K562 (cell line): Measurements from ENCODE around the gene PXDC1. TPM values are rescaled to one million over a fixed set of nuclear protein-coding genes. Genes with fewer than 3 reads are reported as not detected.

ENCODE experiments used
- ATAC-seq: fragments of 200-7000 bp; cut with Tn5 transposase; 3 replicates; pipeline ENCODE4 v1.9.1; 2020; ENCODE audit warnings: moderate library complexity
- BruUV-seq: library from RNA; stranded (reverse); fragments of 400-500 nt; replicated peaks from 2 replicates; lab custom pipeline; 2021; lab: Mats Ljungman, UMichigan
- CTCF ChIA-PET: fragments of 300-600 bp; formaldehyde crosslinking; extraction: SDS; loops from one replicate; lab custom pipeline; 2021; ENCODE audit warnings: low intra/inter-chr PET ratio; lab: Yijun Ruan, JAX
- POLR2A ChIA-PET: fragments of 300-600, 350-650 bp; sonication (Branson Sonifier 250); formaldehyde crosslinking; extraction: SDS; loops from one replicate; lab custom pipeline; 2021; ENCODE audit warnings: antibody characterized with exemption, inconsistent platforms; lab: Yijun Ruan, JAX
- DNase-seq, 4 experiments: peaks; one replicate each; pipeline versions ENCODE4 v3.0.0 to v3.0.0-alpha.2; 2011 to 2018; ENCODE audit warnings: low spot score in 3 of 4, mixed read lengths in 3 of 4; ENCODE audit errors: extremely low read depth in 1 of 4
- FAIRE-seq: peaks from 2 replicates; lab custom pipeline; 2011; peaks lifted over from hg19 to GRCh38; lab: Jason Lieb, UNC
- H2AFZ ChIP-seq: 2 replicates; pipeline ENCODE4 v1.6.0; 2011; ENCODE audit warnings: low read depth, low read length, control low read depth, inconsistent platforms
- H3K27ac ChIP-seq: fragments of 200-600 bp; 3 replicates; pipeline ENCODE4 v1.8.0; 2011; ENCODE audit warnings: low read depth, mild to moderate bottlenecking, control low read depth, inconsistent platforms, low read length, moderate library complexity, mixed read lengths; ENCODE audit errors: extremely low read depth
- H3K27me3 ChIP-seq, 2 experiments: fragments of 300-600 bp in 1 of 2; 2 replicates in 1 of 2; 3 replicates in 1 of 2; pipeline versions ENCODE4 v1.6.0 to v1.8.0; 2011; ENCODE audit warnings: inconsistent platforms in 2 of 2, low read length in 2 of 2, mild to moderate bottlenecking in 1 of 2, mixed read lengths in 1 of 2, moderate library complexity in 1 of 2; ENCODE audit not compliant: control insufficient read depth in 2 of 2, insufficient read depth in 2 of 2
- H3K36me3 ChIP-seq: fragments of 300-600 bp; 3 replicates; pipeline ENCODE4 v1.8.0; 2011; ENCODE audit warnings: mild to moderate bottlenecking, low read length, inconsistent platforms; ENCODE audit not compliant: control insufficient read depth, insufficient read depth
- H3K4me1 ChIP-seq, 2 experiments: fragments of 200-600 bp in 1 of 2; replicated peaks in 1 of 2; 2 replicates in 1 of 2; 3 replicates in 1 of 2; pipeline versions ENCODE4 v1.5.1 to v1.8.0; 2011; ENCODE audit warnings: inconsistent platforms in 2 of 2, low read length in 2 of 2, mild to moderate bottlenecking in 1 of 2, mixed read lengths in 1 of 2, moderate library complexity in 1 of 2; ENCODE audit not compliant: control insufficient read depth in 2 of 2, insufficient read depth in 2 of 2
- H3K4me2 ChIP-seq: 2 replicates; pipeline ENCODE4 v1.6.1; 2011; ENCODE audit warnings: low read length, control low read depth, inconsistent platforms, mixed read lengths; ENCODE audit not compliant: insufficient read depth
- H3K4me3 ChIP-seq: fragments of 200-600 bp; sonication (generic), shearing (Covaris generic); 2 replicates; pipeline ENCODE4 v1.5.1; 2016; ENCODE audit warnings: control low read depth, inconsistent platforms
- H3K79me2 ChIP-seq: fragments of 200-600 bp; 3 replicates; pipeline ENCODE4 v1.8.0; 2011; ENCODE audit warnings: low read length, inconsistent platforms; ENCODE audit not compliant: control insufficient read depth, insufficient read depth
- H3K9ac ChIP-seq, 2 experiments: 2 replicates each; pipeline versions ENCODE4 v1.6.0 to v1.6.1; 2011; ENCODE audit warnings: low read depth in 2 of 2, low read length in 2 of 2, control low read depth in 1 of 2, inconsistent platforms in 1 of 2, mild to moderate bottlenecking in 1 of 2, mixed read lengths in 1 of 2; ENCODE audit not compliant: insufficient read depth in 1 of 2
- H3K9me1 ChIP-seq: one replicate; pipeline ENCODE4 v1.6.0; 2011; ENCODE audit warnings: inconsistent platforms, mild to moderate bottlenecking, low read length, moderate library complexity; ENCODE audit not compliant: control insufficient read depth, insufficient read depth
- H3K9me3 ChIP-seq: replicated peaks from 2 replicates; pipeline ENCODE4 v1.5.1; 2011; ENCODE audit warnings: low read depth, low read length, inconsistent platforms; ENCODE audit not compliant: control insufficient read depth, insufficient read depth
- H4K20me1 ChIP-seq: replicated peaks from 2 replicates; pipeline ENCODE4 v1.6.1; 2011; ENCODE audit warnings: low read length, inconsistent platforms, mixed read lengths; ENCODE audit not compliant: control insufficient read depth, insufficient read depth
- CBX8 ChIP-seq: fragments of 200-600 bp; sonication (generic); IDR thresholded peaks from 2 replicates; pipeline ENCODE4 v1.6.1; 2012; ENCODE audit warnings: borderline replicate concordance, mixed run types, low read depth, mild to moderate bottlenecking, moderate library complexity, mixed read lengths, low read length, control low read depth, inconsistent platforms; ENCODE audit not compliant: poor library complexity, severe bottlenecking; ENCODE audit errors: extremely low read depth
- CHD4 ChIP-seq: fragments of 200-600 bp; sonication (generic); IDR thresholded peaks from 3 replicates; pipeline ENCODE4 v1.6.1; 2012; ENCODE audit warnings: low read depth, mild to moderate bottlenecking, mixed read lengths, low read length, inconsistent platforms; ENCODE audit not compliant: insufficient read depth, insufficient replicate concordance, poor library complexity, severe bottlenecking
- ETV5 ChIP-seq: sonication (generic); formaldehyde crosslinking; IDR thresholded peaks from 2 replicates; pipeline ENCODE4 v1.4.0; 2020; ENCODE audit warnings: low read depth, mild to moderate bottlenecking, missing genetic modification reagents
- ILF3 ChIP-seq: fragments of 450-650 bp; IDR thresholded peaks from 2 replicates; pipeline ENCODE4 v1.6.1; 2018; ENCODE audit warnings: antibody characterized with exemption, mild to moderate bottlenecking, moderate library complexity, borderline replicate concordance
- MECOM ChIP-seq: fragments of 250-450 bp; sonication (Bioruptor Pico); IDR thresholded peaks from 2 replicates; pipeline ENCODE4 v1.8.0; 2022; ENCODE audit warnings: inconsistent platforms
- NCOA4 ChIP-seq: fragments of 450-650 bp; IDR thresholded peaks from 2 replicates; pipeline ENCODE4 v1.6.1; 2018; ENCODE audit warnings: mild to moderate bottlenecking; ENCODE audit not compliant: partially characterized antibody
- NR0B1 ChIP-seq: fragments of 450-650 bp; IDR thresholded peaks from one replicate; pipeline ENCODE4 v1.6.1; 2018; ENCODE audit warnings: mild to moderate bottlenecking, moderate library complexity; ENCODE audit not compliant: partially characterized antibody
- PHB ChIP-seq: fragments of 250-450 bp; sonication (Bioruptor Pico); IDR thresholded peaks from 2 replicates; pipeline ENCODE4 v1.5.0; 2021
- TOE1 ChIP-seq, 2 experiments: fragments of 450-650 bp in 1 of 2; sonication (generic) in 1 of 2; formaldehyde crosslinking in 1 of 2; IDR thresholded peaks; 2 replicates each; pipeline versions ENCODE4 v1.7.1 to v1.8.0; 2016 to 2022; ENCODE audit warnings: borderline replicate concordance in 2 of 2, mild to moderate bottlenecking in 2 of 2, antibody characterized with exemption in 1 of 2, inconsistent platforms in 1 of 2, low read depth in 1 of 2, missing genetic modification reagents in 1 of 2, moderate library complexity in 1 of 2
- USF2 ChIP-seq: sonication (generic); formaldehyde crosslinking; IDR thresholded peaks from 2 replicates; pipeline ENCODE4 v1.5.0; 2020; ENCODE audit warnings: missing genetic modification reagents
- ZNF609 ChIP-seq: sonication (generic); formaldehyde crosslinking; IDR thresholded peaks from 2 replicates; pipeline ENCODE4 v1.8.1; 2023; ENCODE audit warnings: missing genetic modification reagents, mild to moderate bottlenecking, borderline replicate concordance
- ZNF695 ChIP-seq: fragments of 450-650 bp; formaldehyde crosslinking; IDR thresholded peaks from 2 replicates; pipeline ENCODE4 v1.4.0; 2020; ENCODE audit warnings: mild to moderate bottlenecking, moderate library complexity
- WGBS: fragments of 100-300 bp; shearing (Covaris generic); methylation state at CpG from one replicate; pipeline ENCODE4 v1.1.6; 2016; ENCODE audit warnings: low coverage, mixed read lengths; ENCODE audit not compliant: insufficient coverage; ENCODE audit errors: missing lambda C conversion rate; 5-methylcytosine and 5-hydroxymethylcytosine counted together
- in situ Hi-C: fragments of 300-500 bp; cut with MboI; formaldehyde crosslinking; loops from 4 replicates; pipeline ENCODE4 v1.15.0; 2018; ENCODE audit warnings: inconsistent platforms, mixed read lengths
- intact Hi-C: fragments of 100-400 bp; cut with micrococcal nuclease; formaldehyde crosslinking; loops from 2 replicates; pipeline ENCODE4 v1.14.2; 2022
- polyA plus RNA-seq, 8 experiments: library from polyadenylated mRNA; depleted of rRNA in 4 of 8; stranded (reverse) in 5 of 8; unstranded in 3 of 8; fragments of >200 nt; fragmentation: Nextera tagmentation in 2 of 8; fragmentation: Illumina TruSeq in 1 of 8; extraction: Ambion mirVana in 2 of 8; extraction: Trizol in 1 of 8; gene quantifications; 2 replicates each; pipeline versions ENCODE4 v1.2.1 to v1.2.3, GENCODE V29; 2011 to 2014; ENCODE audit warnings: inconsistent platforms in 1 of 8, missing spikeins in 1 of 8
- total RNA-seq, 7 experiments: library from RNA; depleted of rRNA in 6 of 7; stranded (reverse); fragments of >200 nt in 6 of 7; fragmentation: Illumina TruSeq in 2 of 7; extraction: Trizol in 2 of 7; gene quantifications; 2 replicates each; pipeline versions ENCODE4 v1.2.1 to v1.2.3, GENCODE V29; 2011 to 2021; ENCODE audit warnings: low replicate concordance in 1 of 7

PXDC1 gene
- total and polyA plus RNA-seq, 9 of the 15 experiments (the other 6 are each of a cell fraction or from before 2014, with no cell fraction given): 0.09 to 0.33 (median 0.16) TPM; not detected in 5

- Histone ChIP-seq H3K4me2 (no peak overlapping the region), H3K79me2 (no peaks in the 10 kb centered on the region), H3K4me3 (no peak overlapping the region), H3K9me3 (no peaks in the 10 kb centered on the region), H3K4me1 (no peaks in the 10 kb centered on the region), H3K36me3 (no peaks in the 10 kb centered on the region), H3K27me3 (peaks cover 32 to 53% of the 10 kb centered on the region in 2 experiments), H3K27ac (no peak overlapping the region), H2AFZ (no peak overlapping the region), H4K20me1 (0 out of 2 replicates have a peak, but pooled peaks cover 4% of the 10 kb centered on the region), H3K9me1 (no peaks in the 10 kb centered on the region), H3K9ac (no peak overlapping the region)
- WGBS: 3% methylated on average over 4 of the region's 4 CpGs
- DNase-seq (no peak), FAIRE-seq (no peak), ATAC-seq (no peak)
- BruUV-seq: no TSS peak
- ChIA-PET CTCF (no interaction called here), POLR2A (interaction anchor here (0.6 kb wide), 1 partner anchor 423 kb away, joined by 3 read pairs; no protein-coding TSS in a partner anchor)
- in situ Hi-C loops: no loop called here
- intact Hi-C loops: no loop called here
- TF ChIP-seq PHB (CRISPR knock-in tag): no peak
- TF ChIP-seq USF2 (CRISPR knock-in tag): no peak
- no peak for TF ChIP-seq ZNF695 (CRISPR knock-in tag)
- no peak for TF ChIP-seq TOE1 (IDR thresholded peaks at IDR 0.05; ENCODE audit: borderline replicate concordance)
- TF ChIP-seq TOE1 (CRISPR knock-in tag; IDR thresholded peaks at IDR 0.05; ENCODE audit: borderline replicate concordance, low read depth): no peak
- TF ChIP-seq CBX8: no peak
- TF ChIP-seq NCOA4: no peak
- no peak for TF ChIP-seq ILF3
- TF ChIP-seq NR0B1: no peak
- no peak for TF ChIP-seq CHD4
- TF ChIP-seq ZNF609: no peak
- TF ChIP-seq ETV5: no peak
- TF ChIP-seq MECOM: no peak
Measured at GRCh38 chr6:3708540-3708939, 43.0 kb downstream of the PXDC1 start.
